Stimulated activated effector memory CD8-positive, alpha-beta T cell treated with anti-CD3 and anti-CD28 coated beads, Interleukin-12 subunit alpha, Interleukin-12 subunit beta, amount 100 ng/mL, for 72 hours (primary cell): ENCODE results near the gene SMCHD1.

ENCODE experiments used
- ATAC-seq: fragments of 150-1000 bp; cut with Tn5 transposase; 2 replicates; pipeline ENCODE4 v1.10.0; 2021
- DNase-seq, 2 donors: peaks; one replicate each; pipeline ENCODE4 v3.0.0; 2021 to 2022; ENCODE audit warnings: low spot score in 2 of 2
- H3K27ac Mint-ChIP-seq: one replicate; pipeline ENCODE4 v1.8.0; 2022; ENCODE audit warnings: mild to moderate bottlenecking, mixed read lengths
- H3K36me3 Mint-ChIP-seq: one replicate; pipeline ENCODE4 v1.8.0; 2022; ENCODE audit warnings: mild to moderate bottlenecking, mixed read lengths
- H3K4me1 Mint-ChIP-seq: one replicate; pipeline ENCODE4 v1.8.0; 2022; ENCODE audit warnings: mixed read lengths
- H3K4me3 Mint-ChIP-seq: one replicate; pipeline ENCODE4 v1.8.0; 2022; ENCODE audit warnings: mild to moderate bottlenecking, mixed read lengths
- H3K9me3 Mint-ChIP-seq: one replicate; pipeline ENCODE4 v1.8.0; 2022; ENCODE audit warnings: mixed read lengths

The SMCHD1 gene

GRCh38 chr18:2683055-2683454 is 27.5 kb downstream of the SMCHD1 start:
- H3K4me3 Mint-ChIP-seq: peak overlapping the region; percentile 46
- ATAC-seq (peak; percentile 53), DNase-seq (no peak)
- peak overlapping the region; percentile 88 for H3K27ac Mint-ChIP-seq
- peaks cover 8% of the 10 kb centered on the region for H3K9me3 Mint-ChIP-seq
- peaks cover 80% of the 10 kb centered on the region for H3K4me1 Mint-ChIP-seq
- peaks cover 100% of the 10 kb centered on the region for H3K36me3 Mint-ChIP-seq

- Mint-ChIP-seq H3K4me1 (peaks cover 64% of the 10 kb centered on the region), H3K36me3 (peaks cover 100% of the 10 kb centered on the region), H3K4me3 (peak overlapping the region; percentile 7), H3K9me3 (peaks cover 8% of the 10 kb centered on the region), H3K27ac (peak overlapping the region; percentile 75)
- DNase-seq (no peak), ATAC-seq (no peak)
Measured at GRCh38 chr18:2686349-2686968, 30.9 kb downstream of the SMCHD1 start.

- peaks cover 100% of the 10 kb centered on the region for H3K36me3 Mint-ChIP-seq
- no peak for ATAC-seq
- H3K4me1 Mint-ChIP-seq: peaks cover 62% of the 10 kb centered on the region
- H3K27ac Mint-ChIP-seq: peak overlapping the region; percentile 75
- DNase-seq: no peak
- peak overlapping the region; percentile 47 for H3K4me3 Mint-ChIP-seq
- peaks cover 8% of the 10 kb centered on the region for H3K9me3 Mint-ChIP-seq
Measured at GRCh38 chr18:2687390-2688001, 32.0 kb downstream of the SMCHD1 start.

GRCh38 chr18:2692508-2692907 is 37.0 kb downstream of the SMCHD1 start:
- peaks cover 100% of the 10 kb centered on the region for H3K36me3 Mint-ChIP-seq
- no peaks in the 10 kb centered on the region for H3K9me3 Mint-ChIP-seq
- H3K4me1 Mint-ChIP-seq: peaks cover 22% of the 10 kb centered on the region
- H3K27ac Mint-ChIP-seq: peak overlapping the region; percentile 8
- no peak for DNase-seq
- H3K4me3 Mint-ChIP-seq: no peak overlapping the region
- ATAC-seq: no peak

GRCh38 chr18:2697184-2697583 is 41.7 kb downstream of the SMCHD1 start:
- Mint-ChIP-seq H3K36me3 (peaks cover 100% of the 10 kb centered on the region), H3K27ac (peak overlapping the region; percentile 26), H3K4me3 (no peak overlapping the region), H3K9me3 (no peaks in the 10 kb centered on the region), H3K4me1 (peaks cover 6% of the 10 kb centered on the region)
- no peak for ATAC-seq
- DNase-seq: no peak

GRCh38 chr18:2699001-2699400 is 43.5 kb downstream of the SMCHD1 start:
- no peak for DNase-seq
- no peak overlapping the region for H3K4me3 Mint-ChIP-seq
- ATAC-seq: no peak
- no peaks in the 10 kb centered on the region for H3K9me3 Mint-ChIP-seq
- H3K27ac Mint-ChIP-seq: peak overlapping the region; percentile 12
- no peaks in the 10 kb centered on the region for H3K4me1 Mint-ChIP-seq
- H3K36me3 Mint-ChIP-seq: peaks cover 100% of the 10 kb centered on the region

- no peak overlapping the region for H3K4me3 Mint-ChIP-seq
- H3K9me3 Mint-ChIP-seq: no peaks in the 10 kb centered on the region
- peaks cover 22% of the 10 kb centered on the region for H3K4me1 Mint-ChIP-seq
- H3K27ac Mint-ChIP-seq: peak overlapping the region; percentile 29
- ATAC-seq (no peak), DNase-seq (no peak)
- peaks cover 99% of the 10 kb centered on the region for H3K36me3 Mint-ChIP-seq
Measured at GRCh38 chr18:2704541-2704940, 49.0 kb downstream of the SMCHD1 start.

GRCh38 chr18:2706903-2707302 is 51.4 kb downstream of the SMCHD1 start:
- no peak for DNase-seq

GRCh38 chr18:2707551-2708168 is 52.1 kb downstream of the SMCHD1 start:
- Mint-ChIP-seq H3K9me3 (no peaks in the 10 kb centered on the region), H3K27ac (no peak overlapping the region), H3K36me3 (peaks cover 99% of the 10 kb centered on the region), H3K4me1 (peaks cover 25% of the 10 kb centered on the region), H3K4me3 (no peak overlapping the region)
- DNase-seq (no peak), ATAC-seq (no peak)

More at GRCh38 chr18:2706903-2707302, 51.4 kb downstream of the SMCHD1 start:
- H3K4me3 Mint-ChIP-seq: no peak overlapping the region
- H3K4me1 Mint-ChIP-seq: peaks cover 22% of the 10 kb centered on the region
- H3K9me3 Mint-ChIP-seq: no peaks in the 10 kb centered on the region
- peak overlapping the region; percentile 74 for H3K27ac Mint-ChIP-seq
- peaks cover 99% of the 10 kb centered on the region for H3K36me3 Mint-ChIP-seq
- no peak for ATAC-seq

- H3K36me3 Mint-ChIP-seq: peaks cover 99% of the 10 kb centered on the region
- no peak overlapping the region for H3K4me3 Mint-ChIP-seq
- no peaks in the 10 kb centered on the region for H3K9me3 Mint-ChIP-seq
- DNase-seq (no peak), ATAC-seq (no peak)
- no peak overlapping the region for H3K27ac Mint-ChIP-seq
- H3K4me1 Mint-ChIP-seq: peaks cover 33% of the 10 kb centered on the region
Measured at GRCh38 chr18:2709316-2709715, 53.8 kb downstream of the SMCHD1 start.

- peaks cover 100% of the 10 kb centered on the region for H3K36me3 Mint-ChIP-seq
- ATAC-seq (no peak), DNase-seq (no peak)
- H3K4me1 Mint-ChIP-seq: peaks cover 30% of the 10 kb centered on the region
- no peak overlapping the region for H3K27ac Mint-ChIP-seq
- H3K4me3 Mint-ChIP-seq: no peak overlapping the region
- H3K9me3 Mint-ChIP-seq: no peaks in the 10 kb centered on the region
Measured at GRCh38 chr18:2714140-2714539, 58.6 kb downstream of the SMCHD1 start.

- Mint-ChIP-seq H3K9me3 (no peaks in the 10 kb centered on the region), H3K4me1 (peaks cover 35% of the 10 kb centered on the region), H3K27ac (peak overlapping the region; percentile 88), H3K4me3 (no peak overlapping the region), H3K36me3 (peaks cover 100% of the 10 kb centered on the region)
- no peak for DNase-seq
- no peak for ATAC-seq
Measured at GRCh38 chr18:2715990-2716389, 60.5 kb downstream of the SMCHD1 start.

GRCh38 chr18:2716394-2717326 is 61.1 kb downstream of the SMCHD1 start:
- DNase-seq: no peak
- no peaks in the 10 kb centered on the region for H3K9me3 Mint-ChIP-seq
- no peak overlapping the region for H3K4me3 Mint-ChIP-seq
- ATAC-seq: peak; percentile 37
- peaks cover 100% of the 10 kb centered on the region for H3K36me3 Mint-ChIP-seq
- peaks cover 36% of the 10 kb centered on the region for H3K4me1 Mint-ChIP-seq
- peak overlapping the region; percentile 88 for H3K27ac Mint-ChIP-seq

GRCh38 chr18:2717407-2717806 is 61.9 kb downstream of the SMCHD1 start:
- Mint-ChIP-seq H3K27ac (no peak overlapping the region), H3K36me3 (peaks cover 100% of the 10 kb centered on the region), H3K9me3 (no peaks in the 10 kb centered on the region), H3K4me1 (peaks cover 36% of the 10 kb centered on the region), H3K4me3 (no peak overlapping the region)
- DNase-seq (no peak), ATAC-seq (no peak)

GRCh38 chr18:2719040-2719439 is 63.5 kb downstream of the SMCHD1 start:
- no peak for ATAC-seq
- H3K4me1 Mint-ChIP-seq: peaks cover 38% of the 10 kb centered on the region

More at GRCh38 chr18:2719040-2719439, 63.5 kb downstream of the SMCHD1 start:
- no peak for DNase-seq
- Mint-ChIP-seq H3K27ac (no peak overlapping the region), H3K4me3 (no peak overlapping the region), H3K36me3 (peaks cover 100% of the 10 kb centered on the region), H3K9me3 (no peaks in the 10 kb centered on the region)
